GM12878 (cell line): ENCODE data around the gene FBXO38. TPM values are rescaled to one million over a fixed set of nuclear protein-coding genes. Genes with fewer than 3 reads are reported as not detected.

Source experiments
- ATAC-seq: fragments of 200-7000 bp; cut with Tn5 transposase; 3 replicates; pipeline ENCODE4 v1.9.1; 2020; ENCODE audit warnings: mild to moderate bottlenecking, moderate library complexity
- BruUV-seq: library from RNA; stranded (reverse); fragments of 400-500 nt; replicated peaks from 2 replicates; lab custom pipeline; 2021; lab: Mats Ljungman, UMichigan
- CTCF ChIA-PET: fragments of 300-600 bp; sonication (Branson Sonifier 250); formaldehyde crosslinking; extraction: SDS; loops from one replicate; lab custom pipeline; 2021; ENCODE audit warnings: inconsistent platforms; lab: Yijun Ruan, JAX
- POLR2A ChIA-PET: fragments of 350-600 bp; formaldehyde crosslinking; extraction: SDS; loops from one replicate; lab custom pipeline; 2021; ENCODE audit warnings: inconsistent platforms; lab: Charles Lee
- RAD21 ChIA-PET: fragments of 300-600 bp; sonication (Branson Sonifier 250); formaldehyde crosslinking; loops from one replicate; lab custom pipeline; 2023; ENCODE audit warnings: antibody characterized with exemption; ENCODE audit not compliant: unreplicated experiment; lab: Charles Lee
- SMC1A ChIA-PET: fragments of 300-600 bp; sonication (Branson Sonifier 250); formaldehyde crosslinking; loops from one replicate; lab custom pipeline; 2023; ENCODE audit not compliant: unreplicated experiment, uncharacterized antibody; lab: Charles Lee
- DNase-seq: peaks from one replicate; pipeline ENCODE4 v3.0.0-alpha.2; 2011; ENCODE audit warnings: low read depth, low spot score
- FAIRE-seq: peaks from 3 replicates; lab custom pipeline; 2011; peaks lifted over from hg19 to GRCh38; lab: Jason Lieb, UNC
- H2AFZ ChIP-seq: 2 replicates; pipeline ENCODE4 v1.6.0; 2011; ENCODE audit warnings: low read depth, low read length, control low read depth; ENCODE audit not compliant: control insufficient read depth
- H3K27ac ChIP-seq: 2 replicates; pipeline ENCODE4 v1.5.1; 2011; ENCODE audit warnings: control low read depth; ENCODE audit not compliant: control insufficient read depth, insufficient read depth
- H3K27me3 ChIP-seq, 2 experiments: replicated peaks in 1 of 2; 2 replicates each; pipeline versions ENCODE4 v1.6.0 to v1.6.1; 2011; ENCODE audit warnings: low read length in 1 of 2; ENCODE audit not compliant: control insufficient read depth in 2 of 2, insufficient read depth in 2 of 2
- H3K36me3 ChIP-seq, 2 experiments: 2 replicates each; pipeline ENCODE4 v1.5.1; 2011; ENCODE audit warnings: low read length in 1 of 2; ENCODE audit not compliant: control insufficient read depth in 2 of 2, insufficient read depth in 2 of 2
- H3K4me1 ChIP-seq: 2 replicates; pipeline ENCODE4 v1.6.1; 2011; ENCODE audit warnings: mild to moderate bottlenecking, low read length, moderate library complexity, mixed read lengths; ENCODE audit not compliant: control insufficient read depth, insufficient read depth
- H3K4me2 ChIP-seq: 2 replicates; pipeline ENCODE4 v1.6.0; 2011; ENCODE audit warnings: control low read depth; ENCODE audit not compliant: control insufficient read depth, insufficient read depth
- H3K4me3 ChIP-seq: fragments of 200-600 bp; sonication (generic); 2 replicates; pipeline ENCODE4 v1.5.1; 2016
- H3K79me2 ChIP-seq: 2 replicates; pipeline ENCODE4 v1.6.0; 2011; ENCODE audit warnings: low read length; ENCODE audit not compliant: control insufficient read depth, insufficient read depth
- H3K9ac ChIP-seq: 2 replicates; pipeline ENCODE4 v1.8.0; 2011; ENCODE audit warnings: low read length, control low read depth, mixed read lengths; ENCODE audit not compliant: control insufficient read depth, insufficient read depth
- H3K9me3 ChIP-seq: replicated peaks from 3 replicates; pipeline ENCODE4 v1.5.1; 2011; ENCODE audit warnings: mild to moderate bottlenecking, low read length; ENCODE audit not compliant: control insufficient read depth, insufficient read depth
- H4K20me1 ChIP-seq: 2 replicates; pipeline ENCODE4 v1.6.0; 2011; ENCODE audit not compliant: control insufficient read depth, insufficient read depth
- ATF3 ChIP-seq: IDR thresholded peaks from 2 replicates; pipeline ENCODE4 v1.6.1; 2011; ENCODE audit warnings: low read depth, mild to moderate bottlenecking, low read length, moderate library complexity, borderline replicate concordance; ENCODE audit errors: extremely low read depth
- BMI1 ChIP-seq: fragments of 450-650 bp; IDR thresholded peaks from 2 replicates; pipeline ENCODE4 v1.6.1; 2016; ENCODE audit warnings: mild to moderate bottlenecking, moderate library complexity, borderline replicate concordance
- EED ChIP-seq: sonication (generic); IDR thresholded peaks from 2 replicates; pipeline ENCODE4 v1.6.1; 2016; ENCODE audit warnings: antibody characterized with exemption, low read depth
- FOS ChIP-seq: IDR thresholded peaks from 3 replicates; pipeline ENCODE4 v1.6.1; 2011; ENCODE audit warnings: borderline replicate concordance; ENCODE audit not compliant: insufficient read length; ENCODE audit errors: extremely low read depth
- NFXL1 ChIP-seq: fragments of 450-650 bp; IDR thresholded peaks from 2 replicates; pipeline ENCODE4 v1.6.1; 2017; ENCODE audit warnings: antibody characterized with exemption, mild to moderate bottlenecking, borderline replicate concordance
- RFX5 ChIP-seq: IDR thresholded peaks from 2 replicates; pipeline ENCODE4 v1.6.1; 2011; ENCODE audit warnings: low read depth, low read length, improper control_type of control experiment
- ZNF217 ChIP-seq: fragments of 450-650 bp; IDR thresholded peaks from 2 replicates; pipeline ENCODE4 v1.6.1; 2017; ENCODE audit warnings: antibody characterized with exemption, mild to moderate bottlenecking
- ZSCAN29 ChIP-seq: fragments of 450-650 bp; IDR thresholded peaks from 2 replicates; pipeline ENCODE4 v1.6.1; 2017; ENCODE audit warnings: mild to moderate bottlenecking, moderate library complexity
- WGBS: methylation state at CpG from one replicate; pipeline ENCODE4 v1.1.6; 2016; ENCODE audit warnings: low lambda C conversion rate; ENCODE audit not compliant: insufficient replicate concordance, insufficient coverage; ENCODE audit errors: missing lambda C conversion rate; 5-methylcytosine and 5-hydroxymethylcytosine counted together
- in situ Hi-C: fragments of 300-500 bp; cut with MboI; formaldehyde crosslinking; loops from 9 replicates; pipeline ENCODE4 v1.14.3; 2018; ENCODE audit warnings: mixed read lengths
- intact Hi-C: fragments of 100-400 bp; cut with micrococcal nuclease; formaldehyde crosslinking; loops from one replicate; pipeline ENCODE4 v1.14.2; 2022; ENCODE audit not compliant: unreplicated experiment
- polyA plus RNA-seq, 11 experiments: library from polyadenylated mRNA; depleted of rRNA in 4 of 11; unstranded in 6 of 11; stranded (reverse) in 5 of 11; fragments of >200 nt; fragmentation: Nextera tagmentation in 4 of 11; fragmentation: Illumina TruSeq in 1 of 11; extraction: Ambion mirVana in 4 of 11; extraction: Trizol in 1 of 11; gene quantifications; 1 replicate in 1 of 11; 2 replicates in 10 of 11; pipeline versions ENCODE4 v1.2.1 to v1.2.3, GENCODE V29; 2011 to 2016; ENCODE audit warnings: inconsistent platforms in 2 of 11, missing spikeins in 2 of 11, low read depth in 1 of 11
- total RNA-seq, 4 experiments: library from RNA; depleted of rRNA in 3 of 4; stranded (reverse); fragments of >200 nt in 3 of 4; fragmentation: Illumina TruSeq in 1 of 4; extraction: Trizol in 1 of 4; gene quantifications; 2 replicates each; pipeline versions ENCODE4 v1.2.1 to v1.2.3, GENCODE V29; 2013 to 2021
- TF ChIP-seq, protein P1 (sequence below): fragments of 450-650 bp; IDR thresholded peaks from 2 replicates; pipeline ENCODE4 v1.6.1; 2018; ENCODE audit warnings: mild to moderate bottlenecking, low read depth, moderate library complexity; ENCODE audit not compliant: partially characterized antibody
- TF ChIP-seq, protein P2 (sequence below): IDR thresholded peaks from 2 replicates; pipeline ENCODE4 v1.6.1; 2012; ENCODE audit warnings: low read length, inconsistent platforms
- TF ChIP-seq, protein P3 (sequence below): IDR thresholded peaks from 2 replicates; pipeline ENCODE4 v1.6.1; 2012; ENCODE audit warnings: low read depth, low read length, improper control_type of control experiment

Gene FBXO38
- total and polyA plus RNA-seq, 10 of the 15 experiments (the other 5 are each of a cell fraction or from before 2014, with no cell fraction given), result 9.1 to 44.6 (median 28.3) TPM

- H3K9ac ChIP-seq, result no peak overlapping the region
- no peaks in the 10 kb centered on the region for H4K20me1 ChIP-seq
- intact Hi-C loops, result no loop called here
- TF ChIP-seq, protein P1, sequence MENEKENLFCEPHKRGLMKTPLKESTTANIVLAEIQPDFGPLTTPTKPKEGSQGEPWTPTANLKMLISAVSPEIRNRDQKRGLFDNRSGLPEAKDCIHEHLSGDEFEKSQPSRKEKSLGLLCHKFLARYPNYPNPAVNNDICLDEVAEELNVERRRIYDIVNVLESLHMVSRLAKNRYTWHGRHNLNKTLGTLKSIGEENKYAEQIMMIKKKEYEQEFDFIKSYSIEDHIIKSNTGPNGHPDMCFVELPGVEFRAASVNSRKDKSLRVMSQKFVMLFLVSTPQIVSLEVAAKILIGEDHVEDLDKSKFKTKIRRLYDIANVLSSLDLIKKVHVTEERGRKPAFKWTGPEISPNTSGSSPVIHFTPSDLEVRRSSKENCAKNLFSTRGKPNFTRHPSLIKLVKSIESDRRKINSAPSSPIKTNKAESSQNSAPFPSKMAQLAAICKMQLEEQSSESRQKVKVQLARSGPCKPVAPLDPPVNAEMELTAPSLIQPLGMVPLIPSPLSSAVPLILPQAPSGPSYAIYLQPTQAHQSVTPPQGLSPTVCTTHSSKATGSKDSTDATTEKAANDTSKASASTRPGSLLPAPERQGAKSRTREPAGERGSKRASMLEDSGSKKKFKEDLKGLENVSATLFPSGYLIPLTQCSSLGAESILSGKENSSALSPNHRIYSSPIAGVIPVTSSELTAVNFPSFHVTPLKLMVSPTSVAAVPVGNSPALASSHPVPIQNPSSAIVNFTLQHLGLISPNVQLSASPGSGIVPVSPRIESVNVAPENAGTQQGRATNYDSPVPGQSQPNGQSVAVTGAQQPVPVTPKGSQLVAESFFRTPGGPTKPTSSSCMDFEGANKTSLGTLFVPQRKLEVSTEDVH, result no peak
- TF ChIP-seq ZSCAN29, result no peak
- no peaks in the 10 kb centered on the region for H3K4me1 ChIP-seq
- H3K4me2 ChIP-seq, result no peak overlapping the region
- H3K4me3 ChIP-seq, result no peak overlapping the region
- no peak for DNase-seq
- ChIA-PET SMC1A (no interaction called here), POLR2A (no interaction called here), CTCF (interaction anchor here (0.9 to 1.2 kb wide), 2 partner anchors 46 to 294 kb away, joined by 4 to 5 read pairs; no protein-coding TSS in a partner anchor), RAD21 (no interaction called here)
- H3K36me3 ChIP-seq, result peaks cover 0 to 17% of the 10 kb centered on the region in 2 experiments; a peak in 3 of 4 replicates
- in situ Hi-C loops, result no loop called here
- no peaks in the 10 kb centered on the region for H3K9me3 ChIP-seq
- no peak overlapping the region for H3K27ac ChIP-seq
- no peaks in the 10 kb centered on the region for H3K27me3 ChIP-seq
- FAIRE-seq, result no peak
- no peak overlapping the region for H2AFZ ChIP-seq
- no peaks in the 10 kb centered on the region for H3K79me2 ChIP-seq
- WGBS, result 97% methylated on average over 6 of the region's 6 CpGs
- ATAC-seq, result no peak
- BruUV-seq, result no TSS peak
Measured at GRCh38 chr5:148437249-148437648, 53.5 kb downstream of the FBXO38 start.

DNA sequence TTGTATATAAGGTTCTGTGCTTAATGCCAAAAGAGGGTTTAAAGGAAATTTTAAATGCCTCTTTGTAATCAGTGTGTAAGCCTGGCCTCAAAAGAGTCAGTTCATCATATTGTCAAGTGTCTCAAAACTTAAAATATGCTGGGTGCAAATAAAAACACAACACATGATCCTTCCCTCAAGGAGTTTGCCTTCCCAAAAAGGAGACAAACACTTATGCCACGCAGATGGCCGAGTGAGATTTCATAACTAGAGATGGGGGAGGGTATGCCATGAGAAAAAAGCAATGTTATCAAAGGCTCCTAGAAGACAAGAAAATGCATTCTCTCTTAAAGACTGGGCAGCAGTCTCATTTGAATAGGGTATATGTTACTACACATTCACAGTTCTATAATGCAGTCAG lies 55.2 kb downstream of the FBXO38 start:
- no TSS peak for BruUV-seq
- in situ Hi-C loops (no loop called here), intact Hi-C loops (no loop called here)
- FAIRE-seq (no peak), ATAC-seq (no peak), DNase-seq (no peak)
- Histone ChIP-seq H2AFZ (no peak overlapping the region), H3K36me3 (peaks cover 0 to 16% of the 10 kb centered on the region in 2 experiments; a peak in 3 of 4 replicates), H3K4me3 (no peak overlapping the region), H3K9ac (no peak overlapping the region), H4K20me1 (no peaks in the 10 kb centered on the region), H3K4me1 (no peaks in the 10 kb centered on the region), H3K27me3 (no peaks in the 10 kb centered on the region), H3K4me2 (no peak overlapping the region), H3K9me3 (no peaks in the 10 kb centered on the region), H3K79me2 (no peaks in the 10 kb centered on the region), H3K27ac (no peak overlapping the region)
- SMC1A ChIA-PET, result interaction anchor here (0.5 to 6.4 kb wide), 2 partner anchors 293 to 1308 kb away, joined by 3 to 50 read pairs; no protein-coding TSS in a partner anchor
- 89% methylated on average over 2 of the region's 2 CpGs for WGBS
- POLR2A ChIA-PET, result no interaction called here
- CTCF ChIA-PET, result interaction anchor here (6.8 kb wide), 1 partner anchor 291 kb away, joined by 137 read pairs; no protein-coding TSS in a partner anchor
- RAD21 ChIA-PET, result interaction anchor here (6.3 kb wide), 1 partner anchor 293 kb away, joined by 55 read pairs; no protein-coding TSS in a partner anchor
- TF ChIP-seq, protein P2, sequence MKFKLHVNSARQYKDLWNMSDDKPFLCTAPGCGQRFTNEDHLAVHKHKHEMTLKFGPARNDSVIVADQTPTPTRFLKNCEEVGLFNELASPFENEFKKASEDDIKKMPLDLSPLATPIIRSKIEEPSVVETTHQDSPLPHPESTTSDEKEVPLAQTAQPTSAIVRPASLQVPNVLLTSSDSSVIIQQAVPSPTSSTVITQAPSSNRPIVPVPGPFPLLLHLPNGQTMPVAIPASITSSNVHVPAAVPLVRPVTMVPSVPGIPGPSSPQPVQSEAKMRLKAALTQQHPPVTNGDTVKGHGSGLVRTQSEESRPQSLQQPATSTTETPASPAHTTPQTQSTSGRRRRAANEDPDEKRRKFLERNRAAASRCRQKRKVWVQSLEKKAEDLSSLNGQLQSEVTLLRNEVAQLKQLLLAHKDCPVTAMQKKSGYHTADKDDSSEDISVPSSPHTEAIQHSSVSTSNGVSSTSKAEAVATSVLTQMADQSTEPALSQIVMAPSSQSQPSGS, result no peak
- no peak for TF ChIP-seq ZNF217
- no peak for TF ChIP-seq EED
- no peak for TF ChIP-seq FOS
- TF ChIP-seq, protein P3, sequence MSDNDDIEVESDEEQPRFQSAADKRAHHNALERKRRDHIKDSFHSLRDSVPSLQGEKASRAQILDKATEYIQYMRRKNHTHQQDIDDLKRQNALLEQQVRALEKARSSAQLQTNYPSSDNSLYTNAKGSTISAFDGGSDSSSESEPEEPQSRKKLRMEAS, result no peak
- no peak for TF ChIP-seq ATF3
- no peak for TF ChIP-seq BMI1
- no peak for TF ChIP-seq NFXL1
- TF ChIP-seq RFX5, result no peak
